H4 (cell line): ENCODE results near the gene CRMP1. TPM values are rescaled to one million over a fixed set of nuclear protein-coding genes. Genes with fewer than 3 reads are reported as not detected.

Source experiments
- DNase-seq: peaks from one replicate; pipeline ENCODE4 v3.0.0-alpha.2; 2015; ENCODE audit warnings: low spot score
- total RNA-seq: library from RNA; depleted of rRNA; stranded (reverse); fragments of >200 nt; shearing (Covaris generic); gene quantifications from 2 replicates; pipeline ENCODE4 v1.2.3, GENCODE V29; 2014

Gene CRMP1
- total RNA-seq, 1 experiment from 2014 or later, result 37.7 TPM

- no peak for DNase-seq
Measured at GRCh38 chr4:5919571-5919970, 26.7 kb upstream of the CRMP1 start.

DNA sequence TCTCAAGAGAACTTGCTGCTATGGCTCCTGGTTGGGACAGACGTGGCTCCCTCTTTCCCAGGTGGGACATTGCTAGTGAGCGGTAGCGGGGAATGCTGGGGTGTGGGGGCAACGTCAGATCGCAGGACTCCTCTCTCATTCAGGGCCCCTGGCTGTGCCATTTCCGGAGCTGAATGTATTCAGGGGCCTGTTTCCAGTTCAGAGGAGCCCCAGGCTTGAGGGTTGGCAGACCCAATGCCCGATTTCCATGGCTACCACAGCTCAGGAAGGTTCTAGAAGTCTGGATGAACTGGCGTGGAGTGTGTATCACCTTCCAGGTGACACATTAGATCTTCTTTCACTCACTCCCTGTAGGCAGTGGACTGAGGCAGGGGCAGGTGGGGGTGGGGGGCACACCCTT lies 26.2 kb upstream of the CRMP1 start:
- DNase-seq, result no peak

DNA sequence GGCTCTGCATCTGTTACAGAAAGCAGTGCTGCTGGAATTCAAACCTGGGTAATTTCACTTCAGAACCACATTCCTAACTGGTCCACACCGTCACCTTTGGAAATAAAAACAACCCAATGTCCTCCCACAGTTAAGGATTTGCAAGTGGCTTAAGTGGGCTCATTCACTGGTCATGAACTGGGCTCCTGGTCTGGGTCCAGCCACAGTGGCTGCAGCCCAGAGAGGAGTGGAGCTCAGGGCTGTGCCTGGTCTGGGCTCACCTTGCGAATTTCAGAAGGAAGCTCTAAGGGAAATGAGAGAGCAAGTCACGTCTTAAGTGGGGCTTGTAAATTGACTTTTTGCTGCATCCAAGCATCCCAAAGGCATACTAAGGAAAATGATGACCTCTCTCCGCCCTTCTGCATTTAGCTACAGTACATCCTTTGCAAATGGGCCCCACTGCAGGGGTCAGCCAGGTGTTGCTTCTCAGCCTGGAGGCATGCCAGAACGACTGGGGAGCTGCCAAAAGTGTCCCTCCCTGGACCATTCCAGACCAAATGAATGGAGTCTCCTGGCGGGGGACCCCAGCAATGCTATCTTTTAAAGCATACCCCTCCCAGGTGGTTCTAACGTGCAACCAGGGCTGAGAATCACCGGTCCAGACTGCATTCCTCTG lies 25.6 kb upstream of the CRMP1 start:
- no peak for DNase-seq

- DNase-seq, result no peak
Measured at GRCh38 chr4:5917672-5918071, 24.8 kb upstream of the CRMP1 start.

- no peak for DNase-seq
Measured at GRCh38 chr4:5916229-5916628, 23.3 kb upstream of the CRMP1 start.

- no peak for DNase-seq
Measured at GRCh38 chr4:5913454-5913853, 20.6 kb upstream of the CRMP1 start.

DNA sequence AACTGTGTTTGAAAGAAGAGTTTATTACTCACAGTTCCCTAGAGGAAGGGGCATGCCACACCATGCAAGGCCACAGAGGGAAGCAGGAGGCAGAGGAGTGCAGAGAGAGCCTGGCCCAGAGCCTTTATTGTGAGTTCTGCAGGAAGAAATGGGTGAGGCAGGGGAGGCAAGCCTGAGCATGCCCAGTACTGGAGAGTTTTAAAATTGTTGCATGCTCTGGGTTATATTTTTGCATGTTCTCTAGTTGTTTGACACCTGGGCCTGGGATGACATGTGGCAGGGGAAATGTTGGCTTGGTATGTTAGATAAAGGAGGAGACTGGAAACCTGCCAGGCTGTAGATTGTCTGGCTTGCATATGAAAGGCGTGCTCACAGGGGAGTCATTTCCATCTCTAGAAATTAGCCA lies 19.7 kb upstream of the CRMP1 start:
- DNase-seq, result no peak

DNA sequence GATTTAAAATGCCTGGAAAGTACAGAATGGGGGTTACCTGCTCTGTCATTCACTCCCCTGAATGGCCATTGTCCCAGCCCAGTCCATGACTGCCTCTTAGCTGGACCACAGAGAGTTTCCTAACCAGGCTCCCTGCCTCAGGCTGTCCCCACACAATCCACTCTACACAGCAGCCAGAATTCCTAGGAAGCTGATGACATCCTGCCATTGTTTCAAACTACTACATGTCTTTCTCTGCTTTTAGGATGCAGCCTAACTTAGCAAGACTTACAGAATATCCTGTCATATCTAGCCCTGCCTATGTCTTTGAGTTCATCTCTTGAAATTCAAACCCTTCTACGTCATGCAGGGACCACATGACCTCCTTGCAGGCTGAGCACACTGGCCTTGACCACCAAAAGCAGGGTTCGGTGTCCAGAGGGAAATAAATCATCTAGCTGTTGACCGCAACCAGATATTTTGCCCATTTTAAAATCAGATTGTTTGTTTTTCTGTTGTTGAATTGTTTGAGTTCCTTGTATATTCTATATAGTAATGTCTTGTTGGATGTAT lies 16.1 kb upstream of the CRMP1 start:
- DNase-seq, result no peak

- DNase-seq, result no peak
Measured at GRCh38 chr4:5906191-5906590, 13.3 kb upstream of the CRMP1 start.

DNA sequence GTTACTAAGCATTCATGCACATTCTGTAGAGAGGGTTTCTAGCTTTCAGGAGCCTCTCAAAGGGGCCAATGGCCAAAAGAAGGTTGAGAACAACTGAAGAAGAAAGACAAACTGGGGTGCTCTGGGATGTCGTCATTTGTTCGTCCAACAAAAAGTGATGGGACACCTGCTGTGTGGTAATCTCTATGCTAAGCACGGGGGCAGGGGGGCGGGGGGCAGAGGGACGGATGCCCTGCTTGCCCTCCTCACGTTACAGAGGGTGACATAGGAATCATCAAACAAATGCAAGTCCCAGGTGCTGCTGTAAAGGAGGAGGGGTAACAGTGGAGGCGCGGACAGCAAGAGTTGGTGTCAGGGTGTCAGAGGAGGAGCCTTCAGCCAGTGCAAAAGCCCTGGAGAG lies 12.8 kb upstream of the CRMP1 start:
- no peak for DNase-seq

DNA sequence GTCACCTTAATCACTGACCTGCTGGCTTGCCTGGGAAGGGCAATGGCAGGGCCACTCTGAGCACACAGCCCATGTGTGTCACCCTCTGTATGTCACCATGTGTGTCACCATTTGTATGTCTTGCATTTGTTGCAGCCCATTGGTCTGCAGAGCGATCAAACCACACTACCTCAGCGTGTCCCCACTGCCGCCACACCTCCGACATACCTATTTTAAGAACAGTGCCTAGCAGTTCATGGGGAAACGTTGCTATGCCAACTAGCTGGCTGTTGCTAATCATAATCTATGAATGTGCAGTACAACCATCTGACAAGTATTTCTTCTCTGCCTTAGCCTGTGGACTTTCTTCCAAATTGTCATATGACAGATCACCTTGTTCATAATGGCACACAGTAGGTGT lies 8.0 kb upstream of the CRMP1 start:
- DNase-seq, result no peak

- no peak for DNase-seq
Measured at GRCh38 chr4:5899881-5900280, 7.0 kb upstream of the CRMP1 start.

- DNase-seq, result no peak
Measured at GRCh38 chr4:5899396-5899795, 6.5 kb upstream of the CRMP1 start.

DNA sequence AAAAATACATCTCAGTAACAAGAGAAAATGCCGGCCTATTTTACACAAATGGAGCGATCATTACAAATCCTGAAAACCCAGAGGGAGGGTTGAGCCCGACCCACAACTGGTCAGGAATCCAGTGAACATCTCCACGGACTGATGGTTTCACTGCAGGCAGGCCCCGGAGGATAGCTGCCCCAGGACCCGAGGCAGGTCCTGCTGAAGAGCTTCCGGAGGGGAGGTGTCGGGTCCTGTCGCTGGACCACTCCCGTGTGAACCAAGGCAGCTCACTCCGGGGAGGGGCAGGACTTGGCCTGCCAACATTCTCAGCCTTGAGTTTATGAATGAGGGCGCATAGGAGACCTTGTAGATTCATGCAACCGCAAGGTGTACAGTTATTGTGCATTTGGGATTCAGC lies 4.8 kb upstream of the CRMP1 start:
- no peak for DNase-seq

- DNase-seq, result no peak
Measured at GRCh38 chr4:5895287-5895686, 2.4 kb upstream of the CRMP1 start.

DNA sequence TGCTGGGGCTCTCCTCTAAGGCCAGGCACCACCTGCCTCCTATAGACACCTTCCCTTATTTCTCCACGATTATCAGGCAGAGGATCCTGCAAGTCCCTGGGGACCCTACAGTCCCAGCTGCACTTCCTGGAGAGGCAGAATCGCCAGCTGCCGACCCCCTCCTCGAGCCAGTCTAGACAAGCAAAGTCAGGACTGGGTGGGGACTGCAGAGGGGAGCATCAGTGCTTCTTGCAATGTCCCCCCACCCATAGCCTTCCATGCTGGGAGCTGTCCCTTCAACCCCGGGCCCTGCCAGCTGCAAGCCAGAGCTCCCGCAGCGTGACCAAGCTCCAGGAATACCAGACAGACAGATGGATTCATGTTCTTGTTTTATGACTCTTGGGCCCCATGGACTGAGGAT lies 1.4 kb upstream of the CRMP1 start:
- no peak for DNase-seq

- no peak for DNase-seq
Measured at GRCh38 chr4:5893591-5893990, 705 bp upstream of the CRMP1 start.

DNA sequence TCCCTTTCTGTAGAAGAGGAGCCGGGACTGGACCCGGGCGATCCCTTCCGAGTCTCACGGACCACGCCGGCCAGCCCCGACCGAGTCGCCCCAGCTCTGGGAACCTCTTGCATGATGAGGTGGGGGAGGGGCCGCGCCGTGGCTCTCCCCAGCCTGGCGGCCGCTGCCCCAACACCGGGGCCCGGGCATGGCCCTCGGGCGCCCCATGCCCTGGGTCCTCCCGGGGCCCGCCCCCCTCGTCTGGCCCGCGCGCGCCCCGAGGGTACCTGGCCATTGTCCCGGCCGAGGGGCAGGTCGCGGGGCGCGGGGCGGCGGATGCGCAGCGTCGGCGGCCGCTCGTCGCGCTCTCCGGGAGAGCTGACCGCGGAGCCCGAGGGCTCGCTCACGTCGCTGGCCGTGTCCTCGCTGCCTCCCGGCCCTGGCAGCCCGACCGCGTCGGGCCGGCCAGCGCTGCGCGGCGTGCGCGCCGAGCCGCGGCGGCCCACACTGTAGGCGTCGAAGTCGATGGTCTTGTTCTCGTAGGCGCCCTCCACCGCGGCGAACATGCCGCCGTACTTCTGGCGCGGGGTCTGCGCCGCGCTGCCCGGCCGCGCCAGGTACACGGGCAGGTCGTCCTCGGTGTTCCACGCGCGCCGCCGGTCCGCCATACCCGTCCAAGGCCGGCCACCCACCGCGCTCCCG lies 423 bp downstream of the CRMP1 start:
- DNase-seq, result no peak

DNA sequence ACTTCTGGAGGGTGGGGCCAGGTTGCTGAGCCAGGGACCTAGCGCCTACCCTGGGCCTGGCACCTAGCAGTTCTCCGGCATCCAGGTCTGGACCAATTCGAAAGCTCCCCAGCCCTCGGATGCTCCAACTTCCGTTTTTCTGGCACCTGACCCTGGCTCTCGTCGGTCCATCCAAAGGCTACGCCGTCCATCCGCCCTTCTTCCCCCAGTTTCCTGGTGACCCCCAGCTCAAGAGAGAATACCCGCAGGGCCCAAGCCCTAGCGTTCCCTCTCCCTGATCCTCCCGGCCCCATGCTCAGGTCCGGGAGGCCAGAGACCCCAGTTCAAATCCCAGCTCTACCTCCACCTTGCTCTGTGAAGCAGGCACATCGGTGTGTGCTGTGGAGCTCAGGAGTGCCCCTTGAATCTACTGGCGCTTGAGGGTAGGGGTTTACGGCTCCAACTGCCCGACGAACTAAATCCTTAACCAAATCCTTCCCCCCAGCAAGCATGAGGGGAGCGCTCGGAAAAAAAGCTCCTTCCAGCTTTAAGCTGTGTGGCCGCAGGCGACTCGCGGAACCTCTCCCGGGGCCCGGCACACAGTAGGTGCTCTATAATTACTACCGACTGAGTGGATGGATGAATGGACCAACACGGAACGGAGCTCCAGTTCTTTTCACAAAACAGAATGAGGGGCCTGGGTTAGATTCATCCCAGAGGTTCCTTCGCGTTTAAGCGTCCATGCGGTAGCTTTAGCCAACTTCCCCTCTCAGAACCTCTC lies 1.1 kb downstream of the CRMP1 start:
- DNase-seq, result no peak

DNA sequence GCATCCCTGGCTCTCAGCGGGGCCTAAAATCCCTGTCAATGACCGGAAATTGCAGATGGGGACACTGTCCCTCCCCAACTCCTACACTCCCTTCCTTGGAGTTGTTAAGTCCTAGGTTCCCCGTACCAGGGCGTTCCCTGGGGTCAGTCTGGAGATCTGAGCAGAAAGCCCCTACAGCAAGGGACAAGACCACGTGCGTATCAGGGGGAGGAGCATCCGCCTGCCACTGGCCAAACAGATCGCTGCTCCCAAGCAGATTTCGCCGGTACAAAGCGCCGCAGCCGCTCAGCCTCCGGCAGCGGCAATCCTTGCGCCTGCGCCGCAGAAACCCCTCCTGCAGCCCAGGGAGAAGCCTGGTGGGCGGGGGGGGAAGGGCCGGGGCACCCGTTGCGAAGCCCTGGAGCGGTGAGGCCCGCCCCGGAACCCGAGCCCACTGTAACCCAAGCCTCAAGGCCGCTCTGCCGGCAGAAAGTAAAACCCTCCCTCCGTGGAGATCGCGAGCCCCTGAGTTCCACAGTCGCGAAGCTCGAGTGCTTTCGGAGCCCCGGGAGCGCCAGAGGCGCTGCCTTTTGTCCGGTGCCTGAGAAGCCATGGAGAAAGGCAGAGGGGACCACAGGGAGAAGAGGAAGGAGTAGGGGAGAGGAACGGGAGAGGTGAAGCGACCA lies 2.7 kb downstream of the CRMP1 start:
- DNase-seq, result no peak

DNA sequence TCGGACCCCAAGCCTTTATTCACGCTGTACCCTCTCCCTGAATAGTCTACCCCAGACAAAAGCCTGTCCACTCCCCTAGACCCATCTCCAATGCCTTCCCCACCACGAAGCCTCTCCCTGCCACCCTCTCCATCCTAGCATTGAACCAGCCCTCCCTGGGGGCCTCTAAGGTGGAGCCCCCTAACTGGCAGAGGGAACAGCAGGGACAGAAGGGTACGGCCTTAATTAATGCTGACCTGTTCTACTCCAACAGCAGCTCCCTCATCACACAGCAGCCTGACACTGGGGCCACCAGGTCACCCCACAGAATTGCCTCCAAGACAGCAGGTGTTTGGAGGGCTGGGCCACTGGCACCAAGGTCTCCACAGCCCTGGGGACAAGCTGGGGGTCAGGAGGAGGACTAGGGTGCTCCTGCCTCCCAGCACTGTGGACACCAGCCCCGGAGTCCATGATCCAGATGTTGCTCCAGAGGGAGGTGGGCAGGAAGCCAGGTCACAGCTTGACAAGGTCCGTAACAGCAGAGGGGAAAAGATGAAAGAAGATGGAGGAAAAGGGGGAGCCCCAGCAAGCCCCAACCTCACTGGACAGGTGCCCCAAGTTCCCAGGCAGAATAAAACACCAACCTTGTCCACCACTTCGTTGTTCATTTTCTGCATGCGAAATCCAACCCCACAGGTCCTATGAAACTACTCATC lies 3.7 kb downstream of the CRMP1 start:
- DNase-seq, result no peak
